Stomach (tissue), 9 donors: ENCODE data around the gene CDSN. TPM values are rescaled to one million over a fixed set of nuclear protein-coding genes. Genes with fewer than 3 reads are reported as not detected.

Experiments
- DNase-seq, 2 donors: peaks; one replicate each; pipeline versions ENCODE4 v3.0.0 to v3.0.0-alpha.2; 2013 to 2019
- H3K27ac ChIP-seq, 5 donors: fragments of 200-600 bp in 4 of 5; sonication (generic) in 4 of 5; one replicate each; pipeline ENCODE4 v1.5.1; 2013 to 2019; ENCODE audit warnings: mild to moderate bottlenecking in 1 of 5, moderate library complexity in 1 of 5
- H3K27me3 ChIP-seq, 3 donors: fragments of 200-600 bp; sonication (generic); one replicate each; pipeline ENCODE4 v1.5.1; 2017 to 2019; ENCODE audit warnings: mixed run types in 1 of 3
- H3K36me3 ChIP-seq, 4 donors: fragments of 200-600 bp; sonication (generic); 1 replicate in 3 of 4; 2 replicates in 1 of 4; pipeline ENCODE4 v1.5.1; 2016 to 2019
- H3K4me1 ChIP-seq, 4 donors: fragments of 200-600 bp; sonication (generic); one replicate each; pipeline ENCODE4 v1.5.1; 2016 to 2019
- H3K4me3 ChIP-seq, 4 donors: fragments of 200-600 bp; sonication (generic) in 3 of 4; one replicate each; pipeline ENCODE4 v1.5.1; 2016 to 2019; ENCODE audit warnings: mild to moderate bottlenecking in 1 of 4
- H3K9me3 ChIP-seq, 4 donors: fragments of 200-600 bp; sonication (generic); one replicate each; pipeline ENCODE4 v1.5.1; 2016 to 2019
- EP300 ChIP-seq: sonication (generic); formaldehyde crosslinking; IDR thresholded peaks from one replicate; pipeline ENCODE4 v1.6.1; 2017; ENCODE audit warnings: antibody characterized with exemption
- POLR2A ChIP-seq, 4 donors: fragments of 450-650 bp; IDR thresholded peaks; one replicate each; pipeline ENCODE4 v1.6.1; 2016; ENCODE audit warnings: antibody characterized with exemption in 4 of 4, control low read depth in 2 of 4, mild to moderate bottlenecking in 1 of 4, moderate library complexity in 1 of 4
- POLR2AphosphoS5 ChIP-seq, 3 donors: sonication (generic); formaldehyde crosslinking; IDR thresholded peaks; one replicate each; pipeline ENCODE4 v1.6.1; 2016; ENCODE audit warnings: antibody characterized with exemption in 3 of 3
- WGBS, 5 donors: extraction: QIAGEN DNeasy Blood & Tissue Kit in 3 of 5; methylation state at CpG; one replicate each; pipeline versions ENCODE4 v1.1.5 to v1.1.7; 2013 to 2018; 5-methylcytosine and 5-hydroxymethylcytosine counted together
- intact Hi-C: fragments of 100-400 bp; cut with DNase I; formaldehyde crosslinking; loops from one replicate; pipeline ENCODE4 v1.15.1; 2023; ENCODE audit warnings: low total_unique reads
- polyA plus RNA-seq, 3 donors: library from polyadenylated mRNA; stranded (reverse); fragments of 200-250 nt; gene quantifications; one replicate each; pipeline ENCODE4 v1.2.3, GENCODE V29; 2013
- total RNA-seq, 5 donors: library from RNA; depleted of rRNA; stranded (reverse); fragments of >200 nt; gene quantifications; one replicate each; pipeline versions ENCODE4 v1.1.0 to v1.2.3, GENCODE V29; 2014 to 2016
- TF ChIP-seq, protein P1 (sequence below), 7 experiments: fragments of 450-650 bp in 4 of 7; fragments of 200-600 bp in 3 of 7; sonication (generic) in 3 of 7; IDR thresholded peaks; one replicate each; pipeline ENCODE4 v1.5.1; 2016 to 2019; ENCODE audit warnings: antibody characterized with exemption in 7 of 7, control low read depth in 2 of 7, mild to moderate bottlenecking in 1 of 7
- donor health status: healthy with polysubstance abuse.
- donor health status: Bipolar disorder and iron deficiency.
- donor health status: healthy.

The CDSN gene
- total and polyA plus RNA-seq, 8 donors = 0.05 TPM; not detected in 7

DNA sequence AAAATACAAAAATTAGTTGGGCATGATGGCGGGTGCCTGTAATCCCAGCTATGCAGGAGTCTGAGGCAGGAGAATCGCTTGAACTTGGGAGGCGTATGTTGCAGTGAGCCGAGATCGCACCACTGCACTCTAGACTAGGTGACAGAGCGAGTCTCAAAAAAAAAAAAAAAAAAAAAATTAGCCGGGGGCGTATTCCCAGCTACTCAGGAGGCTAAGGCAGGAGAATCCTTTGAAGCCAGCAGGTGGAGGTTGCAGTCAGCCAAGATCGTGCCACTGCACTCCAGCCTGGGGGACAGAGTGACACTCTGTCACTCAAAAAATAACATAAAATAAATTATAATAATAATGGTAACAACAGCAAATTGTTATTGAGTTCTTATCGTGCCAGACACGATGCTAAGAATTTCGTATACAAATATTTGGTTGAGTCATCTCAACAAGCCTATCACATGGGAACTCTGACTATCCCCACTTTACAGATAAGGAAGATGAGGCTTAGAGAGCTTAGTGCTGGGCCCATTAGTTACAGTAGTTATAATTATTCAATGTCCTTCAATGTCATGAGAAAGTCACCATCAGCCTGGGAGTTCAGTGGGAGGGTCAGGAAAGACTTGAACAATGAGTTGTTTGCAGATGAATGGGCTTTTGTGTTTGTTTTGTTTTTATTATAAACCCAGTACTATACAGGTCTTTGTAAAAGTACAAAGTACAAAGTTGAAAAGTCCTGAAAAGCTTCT, 27.3 kb downstream of the CDSN start:
- Histone ChIP-seq H3K27me3 (no peaks in the 10 kb centered on the region), H3K9me3 (no peaks in the 10 kb centered on the region), H3K27ac (no peak overlapping the region), H3K4me1 (peaks cover 6 to 22% (median 8%) of the 10 kb centered on the region in 4 donors), H3K36me3 (no peaks in the 10 kb centered on the region), H3K4me3 (no peak overlapping the region)
- peak in 1 of 2 donors; percentile 31 for DNase-seq
- 69 to 77% (median 74%) methylated on average over 11 to 12 of the region's 12 CpGs for WGBS, 5 donors
- intact Hi-C loops = no loop called here
- TF ChIP-seq POLR2AphosphoS5 (IDR thresholded peaks at IDR 0.05) (no peak), POLR2A (IDR thresholded peaks at IDR 0.05) (no peak), EP300 (no peak)
- TF ChIP-seq, protein P1, sequence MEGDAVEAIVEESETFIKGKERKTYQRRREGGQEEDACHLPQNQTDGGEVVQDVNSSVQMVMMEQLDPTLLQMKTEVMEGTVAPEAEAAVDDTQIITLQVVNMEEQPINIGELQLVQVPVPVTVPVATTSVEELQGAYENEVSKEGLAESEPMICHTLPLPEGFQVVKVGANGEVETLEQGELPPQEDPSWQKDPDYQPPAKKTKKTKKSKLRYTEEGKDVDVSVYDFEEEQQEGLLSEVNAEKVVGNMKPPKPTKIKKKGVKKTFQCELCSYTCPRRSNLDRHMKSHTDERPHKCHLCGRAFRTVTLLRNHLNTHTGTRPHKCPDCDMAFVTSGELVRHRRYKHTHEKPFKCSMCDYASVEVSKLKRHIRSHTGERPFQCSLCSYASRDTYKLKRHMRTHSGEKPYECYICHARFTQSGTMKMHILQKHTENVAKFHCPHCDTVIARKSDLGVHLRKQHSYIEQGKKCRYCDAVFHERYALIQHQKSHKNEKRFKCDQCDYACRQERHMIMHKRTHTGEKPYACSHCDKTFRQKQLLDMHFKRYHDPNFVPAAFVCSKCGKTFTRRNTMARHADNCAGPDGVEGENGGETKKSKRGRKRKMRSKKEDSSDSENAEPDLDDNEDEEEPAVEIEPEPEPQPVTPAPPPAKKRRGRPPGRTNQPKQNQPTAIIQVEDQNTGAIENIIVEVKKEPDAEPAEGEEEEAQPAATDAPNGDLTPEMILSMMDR (IDR thresholded peaks at IDR 0.05) = no peak

DNA sequence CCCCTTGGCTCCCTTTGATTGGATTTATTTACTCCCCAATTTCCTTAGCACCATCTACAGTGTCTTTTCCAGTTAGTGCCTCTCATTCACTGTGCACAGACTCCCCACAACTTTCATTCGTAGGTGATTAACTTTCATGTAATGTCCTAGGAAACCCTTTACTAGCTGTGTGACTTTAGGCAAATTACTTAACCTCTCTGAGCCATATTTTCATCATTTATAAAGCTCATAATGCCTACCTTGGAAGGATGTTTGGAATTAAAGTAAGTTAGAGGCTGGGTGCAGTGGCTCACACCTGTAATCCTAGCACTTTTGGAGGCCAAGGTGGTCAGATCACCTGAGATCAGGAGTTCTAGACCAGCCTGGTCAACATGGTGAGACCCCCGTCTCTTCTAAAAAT, 28.0 kb downstream of the CDSN start:
- no peak overlapping the region for H3K27ac ChIP-seq
- 89 to 97% (median 95%) methylated on average over 2 of the region's 2 CpGs for WGBS, 5 donors
- intact Hi-C loops = no loop called here

DNA sequence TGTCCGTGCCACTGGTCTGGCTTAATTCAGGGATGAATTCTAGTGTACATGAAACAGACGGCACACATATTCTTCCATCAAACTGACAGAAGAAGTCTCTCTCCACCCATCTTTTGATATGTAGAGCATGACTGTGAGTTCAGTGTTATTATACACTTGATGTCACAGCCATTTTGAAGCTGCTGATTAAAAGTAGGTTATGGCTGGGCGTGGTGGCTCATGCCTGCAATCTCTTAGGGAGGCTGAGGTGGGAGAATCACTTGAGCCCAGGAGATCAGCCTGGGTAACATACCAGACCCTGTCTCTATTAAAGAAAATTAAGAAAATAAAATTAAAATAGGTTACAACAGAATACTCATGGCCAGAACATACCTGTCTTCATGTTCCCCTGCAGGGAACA, 28.6 kb downstream of the CDSN start:
- 37 to 59% (median 44%) methylated on average over 3 of the region's 3 CpGs for WGBS, 5 donors
- H3K36me3 ChIP-seq = no peaks in the 10 kb centered on the region
- DNase-seq = no peak
- peaks cover 9 to 34% (median 16%) of the 10 kb centered on the region in 4 donors for H3K4me1 ChIP-seq
- H3K27me3 ChIP-seq = no peaks in the 10 kb centered on the region
- H3K27ac ChIP-seq = no peak overlapping the region
- no peaks in the 10 kb centered on the region for H3K9me3 ChIP-seq
- TF ChIP-seq EP300 (no peak), POLR2AphosphoS5 (IDR thresholded peaks at IDR 0.05) (no peak), POLR2A (IDR thresholded peaks at IDR 0.05) (no peak)
- TF ChIP-seq, protein P1 (IDR thresholded peaks at IDR 0.05) = no peak
- H3K4me3 ChIP-seq = no peak overlapping the region
- intact Hi-C loops = no loop called here

More for the DNA sequence above, 28.0 kb downstream of the CDSN start:
- Histone ChIP-seq H3K36me3 (no peaks in the 10 kb centered on the region), H3K4me3 (no peak overlapping the region), H3K27me3 (no peaks in the 10 kb centered on the region), H3K4me1 (peaks cover 9 to 28% (median 11%) of the 10 kb centered on the region in 4 donors), H3K9me3 (no peaks in the 10 kb centered on the region)
- DNase-seq = no peak
- TF ChIP-seq EP300 (no peak), POLR2AphosphoS5 (IDR thresholded peaks at IDR 0.05) (no peak), POLR2A (IDR thresholded peaks at IDR 0.05) (no peak)
- TF ChIP-seq, protein P1 (IDR thresholded peaks at IDR 0.05) = no peak

DNA sequence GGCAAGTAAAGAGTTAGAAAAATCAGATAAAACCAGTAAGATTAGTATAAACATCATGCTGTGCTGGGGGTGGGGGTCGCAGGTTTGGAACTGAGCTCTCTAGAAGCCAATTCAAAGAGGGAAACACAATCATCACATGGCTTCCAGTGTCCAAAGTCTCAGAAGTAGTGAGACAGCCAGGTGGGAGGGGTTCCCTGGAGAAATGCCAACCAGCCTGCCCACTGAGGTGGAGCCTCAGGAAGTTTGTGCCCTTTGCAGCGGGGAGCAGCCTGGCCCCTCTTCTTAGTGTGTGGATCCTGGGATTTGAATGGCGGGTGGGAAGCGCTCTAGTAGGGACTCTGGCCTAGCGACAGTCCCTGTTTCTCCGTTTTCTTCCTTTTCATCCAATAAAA, 29.3 kb downstream of the CDSN start:
- H3K27me3 ChIP-seq = peaks cover 0 to 1% (median 0%) of the 10 kb centered on the region in 3 donors
- intact Hi-C loops = no loop called here
- 79 to 96% (median 93%) methylated on average over 6 of the region's 6 CpGs for WGBS, 5 donors
- H3K36me3 ChIP-seq = no peaks in the 10 kb centered on the region
- no peak overlapping the region for H3K27ac ChIP-seq
- peaks cover 9 to 35% (median 17%) of the 10 kb centered on the region in 4 donors for H3K4me1 ChIP-seq
- TF ChIP-seq EP300 = no peak
- TF ChIP-seq, protein P1 (IDR thresholded peaks at IDR 0.05) = no peak
- no peak for TF ChIP-seq POLR2AphosphoS5 (IDR thresholded peaks at IDR 0.05)
- TF ChIP-seq POLR2A (IDR thresholded peaks at IDR 0.05) = no peak
- DNase-seq = no peak
- no peak overlapping the region for H3K4me3 ChIP-seq
- no peaks in the 10 kb centered on the region for H3K9me3 ChIP-seq
